Endothelial cell of umbilical vein (primary cell): Measurements from ENCODE around the gene NPDC1. TPM values are rescaled to one million over a fixed set of nuclear protein-coding genes. Genes with fewer than 3 reads are reported as not detected.

ENCODE experiments used
- BruUV-seq: library from RNA; stranded (reverse); fragments of 400-500 nt; replicated peaks from 2 replicates; lab custom pipeline; 2021; lab: Mats Ljungman, UMichigan
- CTCF ChIA-PET: fragments of 300-600, 350-600 bp; sonication (Branson Sonifier 250); formaldehyde crosslinking; loops from one replicate; lab custom pipeline; 2021; ENCODE audit warnings: antibody characterized with exemption, inconsistent platforms; lab: Charles Lee
- POLR2A ChIA-PET: fragments of 300-600, 350-600 bp; sonication (Branson Sonifier 250); formaldehyde crosslinking; loops from one replicate; lab custom pipeline; 2021; ENCODE audit warnings: antibody characterized with exemption, inconsistent platforms; lab: Charles Lee
- DNase-seq: peaks from one replicate; pipeline ENCODE4 v3.0.0-alpha.2; 2011; ENCODE audit warnings: low read depth, low spot score
- FAIRE-seq: peaks from 2 replicates; lab custom pipeline; 2011; peaks lifted over from hg19 to GRCh38; lab: Jason Lieb, UNC
- H2AFZ ChIP-seq: 2 replicates; pipeline ENCODE4 v1.6.0; 2012; ENCODE audit warnings: low read depth, low read length, control low read depth, inconsistent platforms
- H3K27ac ChIP-seq: 2 replicates; pipeline ENCODE4 v1.5.1; 2011; ENCODE audit warnings: low read depth, mild to moderate bottlenecking, control low read depth, low read length, moderate library complexity; ENCODE audit not compliant: insufficient read depth
- H3K27me3 ChIP-seq, 2 experiments: 2 replicates each; pipeline versions ENCODE4 v1.6.0 to v1.6.1; 2011; ENCODE audit warnings: low read length in 2 of 2, mixed read lengths in 1 of 2; ENCODE audit not compliant: control insufficient read depth in 2 of 2, insufficient read depth in 2 of 2
- H3K36me3 ChIP-seq, 2 experiments: 2 replicates in 1 of 2; 3 replicates in 1 of 2; pipeline ENCODE4 v1.5.1; 2011; ENCODE audit warnings: low read length in 2 of 2, mild to moderate bottlenecking in 1 of 2, moderate library complexity in 1 of 2; ENCODE audit not compliant: control insufficient read depth in 2 of 2, insufficient read depth in 2 of 2; ENCODE audit errors: extremely low read depth in 1 of 2
- H3K4me1 ChIP-seq: 3 replicates; pipeline ENCODE4 v1.5.1; 2011; ENCODE audit warnings: mild to moderate bottlenecking, low read length; ENCODE audit not compliant: control insufficient read depth, insufficient read depth; ENCODE audit errors: extremely low read depth
- H3K4me2 ChIP-seq: 2 replicates; pipeline ENCODE4 v1.6.1; 2011; ENCODE audit warnings: low read length, control low read depth, mixed read lengths; ENCODE audit not compliant: insufficient read depth
- H3K4me3 ChIP-seq, 3 experiments: fragments of 200-600 bp in 1 of 3; sonication (generic), shearing (Covaris generic) in 1 of 3; replicated peaks in 1 of 3; 2 replicates each; pipeline ENCODE4 v1.5.1; 2011 to 2016; ENCODE audit warnings: control low read depth in 3 of 3, low read length in 3 of 3, mild to moderate bottlenecking in 2 of 3, inconsistent platforms in 1 of 3, low read depth in 1 of 3, moderate library complexity in 1 of 3; ENCODE audit not compliant: insufficient read depth in 1 of 3
- H3K79me2 ChIP-seq: 2 replicates; pipeline ENCODE4 v1.6.0; 2012; ENCODE audit warnings: low read length, inconsistent platforms; ENCODE audit not compliant: control insufficient read depth, insufficient read depth
- H3K9ac ChIP-seq: replicated peaks from 2 replicates; pipeline ENCODE3; 2011; ENCODE audit warnings: low read length, control low read depth; ENCODE audit not compliant: insufficient read depth; ENCODE audit errors: extremely low read depth
- H3K9me1 ChIP-seq: replicated peaks from 3 replicates; pipeline ENCODE4 v1.6.0; 2011; ENCODE audit warnings: mild to moderate bottlenecking, low read length; ENCODE audit not compliant: control insufficient read depth, insufficient read depth; ENCODE audit errors: extremely low read depth
- H3K9me3 ChIP-seq: replicated peaks from 2 replicates; pipeline ENCODE4 v1.5.1; 2012; ENCODE audit warnings: low read length, inconsistent platforms; ENCODE audit not compliant: control insufficient read depth, insufficient read depth
- H4K20me1 ChIP-seq: replicated peaks from 2 replicates; pipeline ENCODE3; 2011; ENCODE audit warnings: mild to moderate bottlenecking, low read length; ENCODE audit not compliant: control insufficient read depth, insufficient read depth; ENCODE audit errors: extremely low read depth
- EZH2 ChIP-seq: IDR thresholded peaks from 2 replicates; pipeline ENCODE4 v1.6.1; 2012; ENCODE audit warnings: borderline replicate concordance, low read depth, mild to moderate bottlenecking, moderate library complexity, low read length, inconsistent platforms; ENCODE audit not compliant: severe bottlenecking
- FOS ChIP-seq: IDR thresholded peaks from 2 replicates; pipeline ENCODE4 v1.6.1; 2011; ENCODE audit warnings: mild to moderate bottlenecking, low read length, moderate library complexity, borderline replicate concordance; ENCODE audit not compliant: insufficient read depth
- GATA2 ChIP-seq: IDR thresholded peaks from 2 replicates; pipeline ENCODE4 v1.7.0; 2011; ENCODE audit warnings: low read depth, mild to moderate bottlenecking, moderate library complexity, mixed read lengths, low read length; ENCODE audit not compliant: insufficient read length, insufficient read depth
- JUN ChIP-seq: IDR thresholded peaks from 2 replicates; pipeline ENCODE4 v1.6.1; 2011; ENCODE audit warnings: borderline replicate concordance, low read depth; ENCODE audit not compliant: insufficient read length, insufficient read depth
- MYC ChIP-seq: IDR thresholded peaks from one replicate; pipeline ENCODE4 v1.6.1; 2011; ENCODE audit warnings: mild to moderate bottlenecking, low read depth, low read length
- POLR2A ChIP-seq: IDR thresholded peaks from 2 replicates; pipeline ENCODE4 v1.6.1; 2012; ENCODE audit warnings: low read depth, mild to moderate bottlenecking, control low read depth, low read length
- POLR2AphosphoS5 ChIP-seq: IDR thresholded peaks from 2 replicates; pipeline ENCODE4 v1.6.1; 2012; ENCODE audit warnings: low read depth, mild to moderate bottlenecking, control low read depth, low read length, moderate library complexity; ENCODE audit not compliant: insufficient read depth
- dilution Hi-C: fragments of 300-500 bp; cut with MboI; formaldehyde crosslinking; loops from one replicate; pipeline ENCODE4 v1.15.0; 2019; ENCODE audit warnings: low sequenced_read_pairs; ENCODE audit not compliant: extremely low pct_ligation_motif_present
- intact Hi-C: fragments of 100-400 bp; cut with micrococcal nuclease; formaldehyde crosslinking; loops from one replicate; pipeline ENCODE4 v1.10.0; 2022
- polyA plus RNA-seq, 4 experiments: library from polyadenylated mRNA; depleted of rRNA in 3 of 4; stranded (reverse) in 3 of 4; unstranded in 1 of 4; fragments of >200 nt; gene quantifications; 2 replicates each; pipeline versions ENCODE4 v1.2.1 to v1.2.3, GENCODE V29; 2011 to 2012; ENCODE audit warnings: missing spikeins in 1 of 4
- total RNA-seq: library from RNA; stranded (reverse); gene quantifications from 2 replicates; pipeline ENCODE4 v1.2.3, GENCODE V29; 2021
- TF ChIP-seq, protein P1 (sequence below), 2 donors: IDR thresholded peaks; 1 replicate in 1 of 2; 2 replicates in 1 of 2; pipeline ENCODE4 v1.5.1; 2011; ENCODE audit warnings: low read length in 2 of 2, mild to moderate bottlenecking in 2 of 2, moderate library complexity in 2 of 2, control low read depth in 1 of 2, inconsistent platforms in 1 of 2, low read depth in 1 of 2; ENCODE audit not compliant: insufficient read depth in 1 of 2; ENCODE audit errors: extremely low read depth in 1 of 2
- TF ChIP-seq, protein P2 (sequence below): IDR thresholded peaks from 2 replicates; pipeline ENCODE4 v1.6.1; 2011; ENCODE audit not compliant: insufficient read depth, insufficient read length

NPDC1 gene
- total and polyA plus RNA-seq, 2 donors (not counting 3 experiments of a cell fraction or from before 2014, with no cell fraction given) = 115 to 181 TPM

DNA sequence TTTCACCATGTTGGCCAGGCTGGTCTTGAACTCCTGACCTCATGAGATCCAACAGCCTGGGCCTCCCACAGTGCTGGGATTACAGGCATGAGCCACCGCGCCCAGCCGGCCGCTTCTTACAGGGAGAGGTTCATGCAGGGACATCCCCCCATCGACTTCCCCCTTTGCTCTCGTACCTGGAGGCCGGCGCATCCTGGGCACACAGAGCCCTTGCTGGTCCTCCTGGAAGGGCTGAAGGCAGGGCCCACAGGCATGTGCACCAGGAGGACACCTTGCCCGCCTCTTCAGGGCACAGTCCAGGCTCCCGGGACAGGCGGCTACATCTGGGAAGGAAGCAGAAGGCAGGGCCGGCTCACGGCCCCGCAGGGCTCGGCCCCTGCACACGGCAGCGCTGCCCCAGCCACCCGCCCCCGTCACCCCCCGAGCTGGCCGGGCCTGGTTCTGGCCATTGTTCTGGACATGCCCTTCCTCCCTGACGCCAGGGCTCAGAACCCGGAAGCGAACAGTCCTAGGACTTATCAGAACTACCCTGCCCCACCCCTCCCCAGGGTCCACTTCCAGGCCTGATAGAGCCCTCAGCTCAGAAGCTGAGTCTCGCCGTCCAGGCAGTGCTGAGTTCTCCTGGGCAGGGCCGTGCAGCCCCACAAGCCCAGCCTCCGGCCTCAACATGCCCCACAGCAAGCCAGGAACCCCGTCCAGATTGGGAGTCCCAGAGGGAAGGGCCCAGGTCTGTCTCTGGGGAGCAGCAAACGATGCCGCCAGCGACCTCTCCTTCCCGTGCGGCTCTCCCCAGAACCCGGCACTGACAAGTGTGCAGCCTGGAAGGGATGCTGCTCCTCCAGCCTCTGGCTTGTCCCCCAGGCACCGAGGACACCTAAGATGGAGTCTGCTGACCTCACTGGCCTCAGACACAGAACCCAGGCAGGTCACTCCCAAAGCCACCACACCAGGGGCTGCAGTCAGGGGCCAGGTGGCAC lies 2.9 kb downstream of the NPDC1 start:
- H3K36me3 ChIP-seq = peaks cover 0 to 17% of the 10 kb centered on the region in 2 experiments
- no peaks in the 10 kb centered on the region for H3K9me3 ChIP-seq
- no peak overlapping the region for H3K9ac ChIP-seq
- intact Hi-C loops (no loop called here), dilution Hi-C loops (no loop called here)
- no peaks in the 10 kb centered on the region for H4K20me1 ChIP-seq
- H3K27me3 ChIP-seq = no peaks in the 10 kb centered on the region
- FAIRE-seq (peak; percentile 46), DNase-seq (no peak)
- peak overlapping the region; percentile 24 for H3K4me2 ChIP-seq
- H3K4me1 ChIP-seq = peaks cover 41% of the 10 kb centered on the region
- no peaks in the 10 kb centered on the region for H3K9me1 ChIP-seq
- no TSS peak for BruUV-seq
- ChIA-PET CTCF (interaction anchor here (4.9 to 5.2 kb wide), 2 partner anchors 7 to 14 kb away, joined by 27 to 58 read pairs; no protein-coding TSS in a partner anchor), POLR2A (interaction anchor here (0.7 kb wide), 1 partner anchor 253 kb away, joined by 3 read pairs; no protein-coding TSS in a partner anchor)
- TF ChIP-seq, protein P1, sequence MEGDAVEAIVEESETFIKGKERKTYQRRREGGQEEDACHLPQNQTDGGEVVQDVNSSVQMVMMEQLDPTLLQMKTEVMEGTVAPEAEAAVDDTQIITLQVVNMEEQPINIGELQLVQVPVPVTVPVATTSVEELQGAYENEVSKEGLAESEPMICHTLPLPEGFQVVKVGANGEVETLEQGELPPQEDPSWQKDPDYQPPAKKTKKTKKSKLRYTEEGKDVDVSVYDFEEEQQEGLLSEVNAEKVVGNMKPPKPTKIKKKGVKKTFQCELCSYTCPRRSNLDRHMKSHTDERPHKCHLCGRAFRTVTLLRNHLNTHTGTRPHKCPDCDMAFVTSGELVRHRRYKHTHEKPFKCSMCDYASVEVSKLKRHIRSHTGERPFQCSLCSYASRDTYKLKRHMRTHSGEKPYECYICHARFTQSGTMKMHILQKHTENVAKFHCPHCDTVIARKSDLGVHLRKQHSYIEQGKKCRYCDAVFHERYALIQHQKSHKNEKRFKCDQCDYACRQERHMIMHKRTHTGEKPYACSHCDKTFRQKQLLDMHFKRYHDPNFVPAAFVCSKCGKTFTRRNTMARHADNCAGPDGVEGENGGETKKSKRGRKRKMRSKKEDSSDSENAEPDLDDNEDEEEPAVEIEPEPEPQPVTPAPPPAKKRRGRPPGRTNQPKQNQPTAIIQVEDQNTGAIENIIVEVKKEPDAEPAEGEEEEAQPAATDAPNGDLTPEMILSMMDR (IDR thresholded peaks at IDR 0.05; ENCODE audit: extremely low read depth in 1 of 2, insufficient read depth in 1 of 2, low read depth in 1 of 2, low read length in 2 of 2) = no peak
- no peak for TF ChIP-seq JUN
- no peak for TF ChIP-seq GATA2
- no peak for TF ChIP-seq POLR2A
- no peak for TF ChIP-seq FOS
- TF ChIP-seq POLR2AphosphoS5 = no peak
- no peak for TF ChIP-seq EZH2
- TF ChIP-seq MYC = no peak
- TF ChIP-seq, protein P2, sequence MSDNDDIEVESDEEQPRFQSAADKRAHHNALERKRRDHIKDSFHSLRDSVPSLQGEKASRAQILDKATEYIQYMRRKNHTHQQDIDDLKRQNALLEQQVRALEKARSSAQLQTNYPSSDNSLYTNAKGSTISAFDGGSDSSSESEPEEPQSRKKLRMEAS = no peak
- no peak overlapping the region for H3K27ac ChIP-seq
- H2AFZ ChIP-seq = no peak overlapping the region
- H3K4me3 ChIP-seq = no peak overlapping the region
- peaks cover 33% of the 10 kb centered on the region for H3K79me2 ChIP-seq
